GM23338 (cell line): Measurements from ENCODE around the gene KCNJ10. TPM values are rescaled to one million over a fixed set of nuclear protein-coding genes. Genes with fewer than 3 reads are reported as not detected.

Experiments
- ATAC-seq: fragments of 200-7000 bp; cut with Tn5 transposase; 3 replicates; pipeline ENCODE4 v1.9.1; 2020
- DNase-seq: peaks from one replicate; pipeline ENCODE4 v3.0.0-alpha.2; 2015; ENCODE audit warnings: low spot score
- H2AFZ ChIP-seq: fragments of 200-600 bp; sonication (generic); 2 replicates; pipeline ENCODE4 v1.8.0; 2016; ENCODE audit warnings: antibody characterized with exemption, mild to moderate bottlenecking, moderate library complexity
- H3F3A ChIP-seq: fragments of 200-600 bp; sonication (generic); replicated peaks from 2 replicates; pipeline ENCODE4 v1.8.0; 2017; ENCODE audit warnings: antibody characterized with exemption, mixed run types, low read depth
- H3K27ac ChIP-seq: fragments of 200-600 bp; sonication (generic); 2 replicates; pipeline ENCODE4 v1.6.1; 2016; ENCODE audit warnings: low read depth
- H3K27me3 ChIP-seq: fragments of 200-600 bp; sonication (generic); 2 replicates; pipeline ENCODE4 v1.8.0; 2016; ENCODE audit warnings: mild to moderate bottlenecking, mixed run types, moderate library complexity; ENCODE audit not compliant: insufficient read depth
- H3K36me3 ChIP-seq: fragments of 200-600 bp; sonication (generic); 2 replicates; pipeline ENCODE4 v1.8.0; 2016; ENCODE audit warnings: mild to moderate bottlenecking; ENCODE audit not compliant: insufficient read depth
- H3K4me1 ChIP-seq: fragments of 200-600 bp; sonication (generic); 2 replicates; pipeline ENCODE4 v1.8.0; 2016; ENCODE audit warnings: mild to moderate bottlenecking, moderate library complexity; ENCODE audit not compliant: insufficient read depth
- H3K4me2 ChIP-seq: fragments of 200-600 bp; sonication (generic); 2 replicates; pipeline ENCODE4 v1.7.1; 2017; ENCODE audit warnings: mixed run types
- H3K4me3 ChIP-seq: fragments of 200-600 bp; sonication (generic); 2 replicates; pipeline ENCODE4 v1.6.1; 2016; ENCODE audit warnings: mixed run types
- H3K79me2 ChIP-seq: fragments of 200-600 bp; sonication (generic); replicated peaks from 2 replicates; pipeline ENCODE4 v1.8.0; 2017; ENCODE audit warnings: mild to moderate bottlenecking; ENCODE audit not compliant: insufficient read depth
- H3K9me2 ChIP-seq: fragments of 200-600 bp; sonication (generic); 2 replicates; pipeline ENCODE4 v1.8.0; 2017; ENCODE audit not compliant: insufficient read depth
- H4K20me1 ChIP-seq: fragments of 200-600 bp; sonication (generic); replicated peaks from 2 replicates; pipeline ENCODE4 v1.8.0; 2017; ENCODE audit warnings: mild to moderate bottlenecking; ENCODE audit not compliant: insufficient read depth
- H3K27ac Mint-ChIP-seq: 2 replicates; pipeline ENCODE4 v1.8.0; 2020; ENCODE audit warnings: inconsistent platforms, mild to moderate bottlenecking, moderate library complexity, mixed read lengths
- H3K27me3 Mint-ChIP-seq: 3 replicates; pipeline ENCODE4 v1.8.0; 2022; ENCODE audit warnings: low read depth, mild to moderate bottlenecking, moderate library complexity, mixed read lengths, inconsistent platforms; ENCODE audit not compliant: insufficient read depth, poor library complexity
- H3K36me3 Mint-ChIP-seq: 3 replicates; pipeline ENCODE4 v1.8.0; 2021; ENCODE audit warnings: low read depth, mild to moderate bottlenecking, inconsistent platforms, moderate library complexity, mixed read lengths
- H3K4me1 Mint-ChIP-seq: 3 replicates; pipeline ENCODE4 v1.8.0; 2020; ENCODE audit warnings: mild to moderate bottlenecking, inconsistent platforms, mixed read lengths
- H3K4me3 Mint-ChIP-seq: 3 replicates; pipeline ENCODE4 v1.8.0; 2021; ENCODE audit warnings: moderate library complexity, mild to moderate bottlenecking, inconsistent platforms, mixed read lengths
- H3K9me3 Mint-ChIP-seq: 3 replicates; pipeline ENCODE4 v1.8.0; 2020; ENCODE audit warnings: moderate library complexity, mild to moderate bottlenecking, inconsistent platforms, mixed read lengths
- CREB1 ChIP-seq: fragments of 250-450 bp; sonication (Bioruptor Pico); IDR thresholded peaks from 2 replicates; pipeline ENCODE4 v1.5.0; 2020; ENCODE audit warnings: low read depth, mild to moderate bottlenecking, moderate library complexity
- CTCF ChIP-seq, 2 experiments: fragments of 200-600 bp in 1 of 2; sonication (generic) in 1 of 2; conservative IDR thresholded peaks; 2 replicates each; pipeline versions ENCODE4 v1.5.1 to v1.6.1; 2016 to 2017; ENCODE audit warnings: antibody characterized with exemption in 2 of 2, low read depth in 2 of 2, mild to moderate bottlenecking in 2 of 2, moderate library complexity in 1 of 2
- EZH2phosphoT487 ChIP-seq: fragments of 200-600 bp; sonication (generic); IDR thresholded peaks from one replicate; pipeline ENCODE4 v1.8.1; 2018; ENCODE audit warnings: antibody characterized with exemption; ENCODE audit not compliant: unreplicated experiment
- JUNB ChIP-seq: IDR thresholded peaks from one replicate; pipeline ENCODE4 v1.6.1; 2016; ENCODE audit warnings: antibody characterized with exemption; ENCODE audit not compliant: unreplicated experiment
- POLR2AphosphoS5 ChIP-seq: IDR thresholded peaks from 2 replicates; pipeline ENCODE4 v1.6.1; 2016; ENCODE audit warnings: antibody characterized with exemption, low read depth
- polyA plus RNA-seq: library from polyadenylated mRNA; unstranded; fragments of >200 nt; fragmentation: Nextera tagmentation; extraction: Ambion mirVana; gene quantifications from 2 replicates; pipeline ENCODE4 v1.2.1, GENCODE V29; 2016
- total RNA-seq: library from RNA; depleted of rRNA; stranded (reverse); fragments of >200 nt; shearing (Covaris generic); gene quantifications from 2 replicates; pipeline ENCODE4 v1.2.3, GENCODE V29; 2014
- TF ChIP-seq, protein P1 (sequence below): IDR thresholded peaks from 2 replicates; pipeline ENCODE4 v1.6.1; 2016; ENCODE audit warnings: antibody characterized with exemption
- TF ChIP-seq, protein P2 (sequence below): fragments of 250-450 bp; sonication (Bioruptor Pico); IDR thresholded peaks from 2 replicates; pipeline ENCODE4 v1.5.0; 2020; ENCODE audit warnings: mild to moderate bottlenecking, moderate library complexity

The KCNJ10 gene
- total and polyA plus RNA-seq, 2 experiments from 2014 or later, result 1.4 to 2.8 TPM

DNA sequence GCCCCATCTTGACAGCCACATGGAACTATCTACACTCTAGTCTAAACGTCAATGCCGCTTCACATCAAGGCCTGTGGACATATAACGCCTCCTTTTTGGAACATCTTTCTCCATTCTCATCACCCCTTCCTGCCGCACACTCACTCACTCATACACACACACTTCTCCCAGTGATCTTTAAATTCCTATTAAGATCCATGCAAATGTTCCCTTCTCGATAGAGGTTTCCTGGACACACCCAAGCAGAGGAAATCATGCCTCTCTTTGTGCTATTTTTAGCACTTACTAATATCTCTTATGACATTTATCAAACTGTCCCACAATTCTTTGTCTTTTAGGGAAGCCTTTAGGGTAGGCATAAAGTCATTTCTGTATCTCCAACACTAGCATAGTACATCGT, 87.7 kb downstream of the KCNJ10 start:
- Histone ChIP-seq H3K9me2 (0 out of 2 replicates have a peak, but pooled peaks cover 5% of the 10 kb centered on the region), H3K4me3 (no peak overlapping the region), H3K27me3 (no peaks in the 10 kb centered on the region), H3K4me2 (no peak overlapping the region), H3K27ac (no peak overlapping the region), H4K20me1 (no peaks in the 10 kb centered on the region), H3K36me3 (no peaks in the 10 kb centered on the region), H3K4me1 (no peaks in the 10 kb centered on the region), H3F3A (no peaks in the 10 kb centered on the region), H2AFZ (no peak overlapping the region), H3K79me2 (no peaks in the 10 kb centered on the region)
- peaks cover 5% of the 10 kb centered on the region for H3K4me1 Mint-ChIP-seq
- H3K4me3 Mint-ChIP-seq, result no peak overlapping the region
- ATAC-seq (no peak), DNase-seq (no peak)
- no peak overlapping the region for H3K27ac Mint-ChIP-seq
- H3K27me3 Mint-ChIP-seq, result peaks cover 4% of the 10 kb centered on the region
- TF ChIP-seq CTCF (conservative IDR thresholded peaks at IDR 0.05; ENCODE audit: low read depth in 2 of 2), result no peak
- TF ChIP-seq, protein P1, sequence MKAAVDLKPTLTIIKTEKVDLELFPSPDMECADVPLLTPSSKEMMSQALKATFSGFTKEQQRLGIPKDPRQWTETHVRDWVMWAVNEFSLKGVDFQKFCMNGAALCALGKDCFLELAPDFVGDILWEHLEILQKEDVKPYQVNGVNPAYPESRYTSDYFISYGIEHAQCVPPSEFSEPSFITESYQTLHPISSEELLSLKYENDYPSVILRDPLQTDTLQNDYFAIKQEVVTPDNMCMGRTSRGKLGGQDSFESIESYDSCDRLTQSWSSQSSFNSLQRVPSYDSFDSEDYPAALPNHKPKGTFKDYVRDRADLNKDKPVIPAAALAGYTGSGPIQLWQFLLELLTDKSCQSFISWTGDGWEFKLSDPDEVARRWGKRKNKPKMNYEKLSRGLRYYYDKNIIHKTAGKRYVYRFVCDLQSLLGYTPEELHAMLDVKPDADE, result no peak
- TF ChIP-seq POLR2AphosphoS5, result no peak
- no peak for TF ChIP-seq CREB1 (CRISPR knock-in tag)
- no peak for TF ChIP-seq EZH2phosphoT487
- H3K36me3 Mint-ChIP-seq, result no peaks in the 10 kb centered on the region
- H3K9me3 Mint-ChIP-seq, result no peaks in the 10 kb centered on the region

GRCh38 chr1:159981351-159982055, 88.5 kb downstream of the KCNJ10 start:
- H3F3A ChIP-seq, result no peaks in the 10 kb centered on the region
- Mint-ChIP-seq H3K27me3 (peaks cover 5% of the 10 kb centered on the region), H3K27ac (no peak overlapping the region), H3K9me3 (no peaks in the 10 kb centered on the region), H3K36me3 (no peaks in the 10 kb centered on the region), H3K4me1 (peaks cover 3% of the 10 kb centered on the region), H3K4me3 (no peak overlapping the region)
- ATAC-seq (no peak), DNase-seq (no peak)
- H3K27me3 ChIP-seq, result peaks cover under 1% of the 10 kb centered on the region; the same call in 1 of the 2 replicates
- TF ChIP-seq JUNB, result no peak
- TF ChIP-seq, protein P2, sequence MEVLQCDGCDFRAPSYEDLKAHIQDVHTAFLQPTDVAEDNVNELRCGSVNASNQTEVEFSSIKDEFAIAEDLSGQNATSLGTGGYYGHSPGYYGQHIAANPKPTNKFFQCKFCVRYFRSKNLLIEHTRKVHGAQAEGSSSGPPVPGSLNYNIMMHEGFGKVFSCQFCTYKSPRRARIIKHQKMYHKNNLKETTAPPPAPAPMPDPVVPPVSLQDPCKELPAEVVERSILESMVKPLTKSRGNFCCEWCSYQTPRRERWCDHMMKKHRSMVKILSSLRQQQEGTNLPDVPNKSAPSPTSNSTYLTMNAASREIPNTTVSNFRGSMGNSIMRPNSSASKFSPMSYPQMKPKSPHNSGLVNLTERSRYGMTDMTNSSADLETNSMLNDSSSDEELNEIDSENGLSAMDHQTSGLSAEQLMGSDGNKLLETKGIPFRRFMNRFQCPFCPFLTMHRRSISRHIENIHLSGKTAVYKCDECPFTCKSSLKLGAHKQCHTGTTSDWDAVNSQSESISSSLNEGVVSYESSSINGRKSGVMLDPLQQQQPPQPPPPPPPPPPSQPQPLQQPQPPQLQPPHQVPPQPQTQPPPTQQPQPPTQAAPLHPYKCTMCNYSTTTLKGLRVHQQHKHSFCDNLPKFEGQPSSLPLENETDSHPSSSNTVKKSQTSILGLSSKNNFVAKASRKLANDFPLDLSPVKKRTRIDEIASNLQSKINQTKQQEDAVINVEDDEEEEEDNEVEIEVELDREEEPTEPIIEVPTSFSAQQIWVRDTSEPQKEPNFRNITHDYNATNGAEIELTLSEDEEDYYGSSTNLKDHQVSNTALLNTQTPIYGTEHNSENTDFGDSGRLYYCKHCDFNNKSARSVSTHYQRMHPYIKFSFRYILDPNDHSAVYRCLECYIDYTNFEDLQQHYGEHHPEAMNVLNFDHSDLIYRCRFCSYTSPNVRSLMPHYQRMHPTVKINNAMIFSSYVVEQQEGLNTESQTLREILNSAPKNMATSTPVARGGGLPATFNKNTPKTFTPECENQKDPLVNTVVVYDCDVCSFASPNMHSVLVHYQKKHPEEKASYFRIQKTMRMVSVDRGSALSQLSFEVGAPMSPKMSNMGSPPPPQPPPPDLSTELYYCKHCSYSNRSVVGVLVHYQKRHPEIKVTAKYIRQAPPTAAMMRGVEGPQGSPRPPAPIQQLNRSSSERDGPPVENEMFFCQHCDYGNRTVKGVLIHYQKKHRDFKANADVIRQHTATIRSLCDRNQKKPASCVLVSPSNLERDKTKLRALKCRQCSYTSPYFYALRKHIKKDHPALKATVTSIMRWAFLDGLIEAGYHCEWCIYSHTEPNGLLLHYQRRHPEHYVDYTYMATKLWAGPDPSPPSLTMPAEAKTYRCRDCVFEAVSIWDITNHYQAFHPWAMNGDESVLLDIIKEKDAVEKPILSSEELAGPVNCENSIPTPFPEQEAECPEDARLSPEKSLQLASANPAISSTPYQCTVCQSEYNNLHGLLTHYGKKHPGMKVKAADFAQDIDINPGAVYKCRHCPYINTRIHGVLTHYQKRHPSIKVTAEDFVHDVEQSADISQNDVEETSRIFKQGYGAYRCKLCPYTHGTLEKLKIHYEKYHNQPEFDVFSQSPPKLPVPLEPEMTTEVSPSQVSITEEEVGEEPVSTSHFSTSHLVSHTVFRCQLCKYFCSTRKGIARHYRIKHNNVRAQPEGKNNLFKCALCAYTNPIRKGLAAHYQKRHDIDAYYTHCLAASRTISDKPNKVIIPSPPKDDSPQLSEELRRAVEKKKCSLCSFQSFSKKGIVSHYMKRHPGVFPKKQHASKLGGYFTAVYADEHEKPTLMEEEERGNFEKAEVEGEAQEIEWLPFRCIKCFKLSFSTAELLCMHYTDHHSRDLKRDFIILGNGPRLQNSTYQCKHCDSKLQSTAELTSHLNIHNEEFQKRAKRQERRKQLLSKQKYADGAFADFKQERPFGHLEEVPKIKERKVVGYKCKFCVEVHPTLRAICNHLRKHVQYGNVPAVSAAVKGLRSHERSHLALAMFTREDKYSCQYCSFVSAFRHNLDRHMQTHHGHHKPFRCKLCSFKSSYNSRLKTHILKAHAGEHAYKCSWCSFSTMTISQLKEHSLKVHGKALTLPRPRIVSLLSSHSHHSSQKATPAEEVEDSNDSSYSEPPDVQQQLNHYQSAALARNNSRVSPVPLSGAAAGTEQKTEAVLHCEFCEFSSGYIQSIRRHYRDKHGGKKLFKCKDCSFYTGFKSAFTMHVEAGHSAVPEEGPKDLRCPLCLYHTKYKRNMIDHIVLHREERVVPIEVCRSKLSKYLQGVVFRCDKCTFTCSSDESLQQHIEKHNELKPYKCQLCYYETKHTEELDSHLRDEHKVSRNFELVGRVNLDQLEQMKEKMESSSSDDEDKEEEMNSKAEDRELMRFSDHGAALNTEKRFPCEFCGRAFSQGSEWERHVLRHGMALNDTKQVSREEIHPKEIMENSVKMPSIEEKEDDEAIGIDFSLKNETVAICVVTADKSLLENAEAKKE (CRISPR knock-in tag), result no peak
- no peak for TF ChIP-seq POLR2AphosphoS5
- H3K4me1 ChIP-seq, result no peaks in the 10 kb centered on the region
- no peak overlapping the region for H3K4me2 ChIP-seq
- no peaks in the 10 kb centered on the region for H4K20me1 ChIP-seq
- H3K9me2 ChIP-seq, result 0 out of 2 replicates have a peak, but pooled peaks cover 5% of the 10 kb centered on the region
- H3K36me3 ChIP-seq, result no peaks in the 10 kb centered on the region
- no peak overlapping the region for H3K4me3 ChIP-seq
- no peaks in the 10 kb centered on the region for H3K79me2 ChIP-seq
- no peak overlapping the region for H3K27ac ChIP-seq
- no peak overlapping the region for H2AFZ ChIP-seq
